HG02973 (cell line): ENCODE data around the gene SLC19A1.

ENCODE experiments used
- ATAC-seq: cut with Tn5 transposase; IDR thresholded peaks from one replicate; pipeline ENCODE4 v1.9.1; 2021; ENCODE audit warnings: moderate library complexity; ENCODE audit not compliant: unreplicated experiment

Gene SLC19A1

DNA sequence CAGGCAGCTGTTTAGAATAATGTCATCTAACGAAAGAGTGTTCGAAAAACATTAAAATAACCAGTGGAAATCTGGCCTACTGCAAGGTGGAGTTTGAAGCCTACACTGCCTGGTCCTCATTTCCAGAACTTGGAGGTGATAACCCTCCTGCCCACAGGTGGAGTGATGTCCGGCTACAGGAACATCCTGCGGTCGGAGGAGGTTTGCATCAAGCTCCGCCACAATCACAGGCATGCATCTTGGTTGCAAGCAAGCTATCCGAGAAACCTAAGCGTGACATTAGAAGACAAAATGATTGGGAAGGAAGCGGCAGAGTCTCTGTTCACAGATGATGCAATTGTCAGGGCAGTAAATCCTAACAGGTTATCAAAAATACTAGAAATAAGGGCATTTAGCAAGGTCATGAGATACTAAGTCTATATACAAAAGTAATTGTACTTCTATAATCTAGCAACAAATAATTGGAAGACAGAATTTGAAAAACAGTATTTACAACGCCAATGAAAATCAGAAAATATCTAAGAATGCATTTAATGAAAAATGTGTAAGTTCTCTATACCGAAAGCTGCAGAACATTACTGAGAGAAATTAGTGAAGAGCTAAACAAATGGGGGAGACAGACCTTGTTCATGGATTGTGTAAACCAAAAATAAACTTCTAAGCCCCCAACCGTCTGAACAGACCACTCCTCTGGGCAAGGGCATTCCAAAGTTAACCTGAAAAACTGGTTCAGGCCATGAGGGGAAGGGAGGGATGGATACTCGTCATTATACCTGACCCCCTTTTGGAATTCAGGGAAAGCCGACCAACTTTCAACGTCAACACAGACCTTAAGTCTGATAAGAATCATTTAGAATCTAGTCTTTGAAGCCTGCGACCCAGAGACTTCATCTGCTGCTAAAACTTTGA lies 4.7 kb upstream of the SLC19A1 start:
- no peak for ATAC-seq

DNA sequence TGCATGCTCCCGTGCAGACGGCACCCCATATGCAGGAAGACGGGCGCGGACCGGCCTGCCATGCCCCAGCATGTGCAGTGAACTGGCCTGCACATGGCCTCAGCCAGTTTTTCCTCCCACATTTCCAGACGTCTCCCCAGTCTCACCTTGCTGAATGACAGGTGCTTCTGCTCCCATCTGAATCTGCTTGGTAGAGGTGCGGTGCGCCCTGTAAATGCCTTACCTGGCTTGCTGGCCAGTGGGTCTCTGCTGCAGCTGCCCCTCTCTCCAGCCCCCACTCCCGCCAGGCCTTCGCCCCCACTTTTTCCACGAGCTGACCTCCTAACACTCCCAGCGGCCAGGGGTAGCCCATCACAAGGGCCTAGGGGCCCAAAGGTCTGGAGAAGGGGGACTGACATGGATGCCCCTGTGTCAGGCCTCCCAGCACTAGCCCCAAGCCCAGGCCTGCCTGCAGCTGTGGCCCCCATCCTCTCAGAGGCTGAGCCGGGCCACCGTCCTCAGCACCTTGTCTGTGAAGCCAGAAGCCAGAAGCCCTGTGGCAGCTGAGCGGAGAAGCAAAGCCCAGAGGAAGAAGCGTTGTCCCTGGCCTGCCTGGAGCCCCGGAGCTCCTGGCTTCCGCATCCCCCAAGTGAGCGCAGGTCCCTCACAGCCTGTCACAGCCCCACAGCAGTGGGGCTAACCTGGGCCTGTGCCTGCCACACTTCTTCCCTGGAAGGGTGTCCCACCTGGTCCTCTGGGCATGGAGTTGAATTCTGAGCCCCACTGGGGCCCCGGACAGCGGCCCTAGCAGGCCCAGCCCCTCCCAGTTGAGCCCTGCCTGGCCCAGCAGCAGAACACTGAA lies 3.7 kb upstream of the SLC19A1 start:
- ATAC-seq, result no peak

DNA sequence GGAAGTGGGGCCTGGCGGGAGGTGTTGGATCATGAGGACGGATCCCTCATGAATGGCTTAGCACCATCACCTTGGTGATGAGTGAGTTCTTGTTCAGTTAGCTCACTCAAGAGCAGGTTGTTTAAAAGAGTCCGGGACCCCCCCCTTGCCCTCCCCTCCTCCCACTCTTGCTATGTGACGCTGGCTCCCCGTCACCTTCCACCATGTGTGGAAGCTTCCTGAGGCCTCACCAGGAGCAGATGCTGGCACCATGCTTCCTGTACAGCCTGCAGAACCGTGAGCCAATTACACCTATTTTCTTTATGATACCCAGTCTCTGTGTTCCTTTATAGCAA lies 3.0 kb upstream of the SLC19A1 start:
- no peak for ATAC-seq

DNA sequence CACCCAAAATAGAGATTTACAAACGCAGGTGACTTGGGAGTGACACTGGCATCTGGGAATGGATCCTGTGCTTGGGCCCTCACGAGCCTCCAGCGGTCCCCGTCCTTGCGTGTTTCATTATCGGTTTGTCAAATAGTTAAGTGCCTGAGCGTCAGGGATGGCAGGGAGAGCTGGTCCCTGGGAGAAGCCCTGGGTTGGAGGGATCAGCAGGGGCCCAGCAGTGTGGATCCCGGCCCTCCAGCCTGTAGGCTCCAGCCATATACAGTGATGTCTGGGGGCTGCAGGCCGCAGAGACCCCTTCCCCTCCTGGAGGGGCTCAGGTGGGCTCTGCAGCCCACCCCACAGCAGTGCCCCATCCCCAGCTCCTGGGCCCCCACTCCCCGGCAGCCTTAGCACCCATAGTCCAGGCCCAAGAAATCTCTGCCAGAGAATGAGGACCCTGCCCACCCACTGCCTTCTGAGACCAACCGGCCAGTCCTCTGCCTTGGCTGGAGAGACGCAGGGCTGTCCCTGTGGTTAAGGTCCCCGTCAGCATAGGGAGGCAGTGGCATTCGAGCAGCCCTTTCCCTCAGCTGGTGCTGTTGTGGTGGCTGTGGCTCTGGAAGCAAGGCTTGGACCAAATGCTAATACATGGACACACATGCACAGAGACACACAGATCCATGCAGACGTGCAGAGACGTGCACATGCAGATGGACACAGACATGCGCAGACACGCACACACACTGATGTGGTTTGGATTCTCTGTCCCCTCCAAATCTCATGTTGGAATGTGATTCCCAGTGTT lies 2.4 kb upstream of the SLC19A1 start:
- no peak for ATAC-seq

DNA sequence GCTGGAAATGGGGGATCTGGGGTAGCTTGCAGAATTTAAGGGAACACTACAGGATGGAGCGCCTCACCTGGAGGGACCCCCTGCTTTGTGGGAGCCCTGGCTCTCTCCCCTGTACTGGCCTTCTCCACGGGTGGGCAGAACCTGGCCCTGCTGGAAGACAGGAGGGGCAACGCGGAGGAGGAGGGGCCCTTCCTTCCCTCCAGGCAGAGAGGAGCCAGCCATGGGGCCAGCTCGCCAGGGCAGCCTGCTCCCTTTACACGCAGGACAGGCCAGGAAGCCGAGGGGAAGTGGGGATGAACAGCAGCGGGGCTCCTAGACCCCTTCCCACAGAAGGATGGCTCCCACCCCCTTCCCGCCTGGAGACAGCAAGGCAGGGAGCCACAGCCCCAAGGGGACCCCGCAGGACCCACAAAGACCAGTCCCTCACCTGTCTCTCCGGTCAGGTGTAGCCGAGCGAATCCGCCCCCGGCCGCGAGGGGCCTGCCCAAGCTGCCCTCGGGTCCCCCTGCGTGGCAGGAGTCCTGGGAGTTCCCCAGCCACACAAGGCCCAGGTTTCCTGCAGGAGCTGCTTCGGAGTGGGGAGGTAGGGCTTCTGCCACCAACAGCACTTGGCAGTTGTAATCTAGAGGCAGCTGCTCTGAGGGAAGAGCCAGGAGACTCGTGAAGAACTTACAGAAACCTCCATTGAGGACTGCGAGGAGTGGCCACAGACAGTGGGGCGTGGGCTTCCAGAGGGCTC lies 1.6 kb upstream of the SLC19A1 start:
- no peak for ATAC-seq

DNA sequence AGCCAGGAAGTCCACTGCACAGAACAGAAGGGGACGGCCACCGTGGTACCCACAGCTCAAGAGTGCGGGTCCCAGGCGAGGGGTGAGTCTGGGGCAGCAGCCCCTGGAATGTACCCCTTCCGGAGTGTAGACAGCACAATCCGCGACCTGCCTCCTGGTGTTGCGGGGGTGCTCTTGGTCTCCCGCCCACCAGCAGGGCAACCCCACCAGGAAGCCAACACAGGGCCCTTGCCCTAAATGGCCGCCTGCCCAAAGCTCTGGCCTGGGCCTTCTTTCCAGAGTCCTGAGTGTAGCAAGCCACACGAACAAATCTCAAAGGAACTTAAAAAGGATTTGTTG lies 1.1 kb upstream of the SLC19A1 start:
- no peak for ATAC-seq

DNA sequence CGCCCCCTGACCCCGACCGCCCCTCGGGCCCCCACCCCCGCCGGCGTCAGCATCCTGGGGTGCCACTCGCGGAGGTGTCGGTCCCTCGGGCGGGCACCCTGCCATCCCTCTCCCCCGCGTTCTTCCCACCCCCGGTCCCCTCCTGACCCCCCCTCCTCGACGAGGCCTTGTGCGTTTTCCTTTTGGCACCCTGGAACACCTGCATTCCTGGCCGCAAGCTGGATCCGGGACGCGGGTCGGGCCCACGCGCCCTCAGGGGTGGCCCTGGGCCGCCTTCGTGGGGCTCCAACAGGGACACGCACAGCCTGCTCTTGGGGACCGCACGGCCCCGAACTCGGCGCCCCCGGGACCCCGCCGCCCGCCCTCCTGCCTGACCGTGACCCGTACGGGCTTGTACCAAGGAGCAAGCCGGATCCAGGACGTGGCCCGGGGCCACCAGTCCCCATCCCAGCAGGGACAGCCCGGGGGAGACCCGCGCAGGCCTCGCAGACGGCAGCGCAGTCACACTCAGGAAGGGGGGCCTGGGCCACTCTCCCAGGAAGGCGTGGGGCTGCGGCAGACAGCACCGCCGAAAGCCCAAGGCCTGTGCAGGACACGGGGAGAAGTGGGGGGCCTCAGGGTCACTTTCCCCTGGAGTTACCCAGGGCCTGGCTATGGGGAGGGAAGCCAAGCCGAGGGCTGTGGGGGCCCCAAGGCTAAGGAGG lies 579 bp upstream of the SLC19A1 start:
- ATAC-seq, result no peak

DNA sequence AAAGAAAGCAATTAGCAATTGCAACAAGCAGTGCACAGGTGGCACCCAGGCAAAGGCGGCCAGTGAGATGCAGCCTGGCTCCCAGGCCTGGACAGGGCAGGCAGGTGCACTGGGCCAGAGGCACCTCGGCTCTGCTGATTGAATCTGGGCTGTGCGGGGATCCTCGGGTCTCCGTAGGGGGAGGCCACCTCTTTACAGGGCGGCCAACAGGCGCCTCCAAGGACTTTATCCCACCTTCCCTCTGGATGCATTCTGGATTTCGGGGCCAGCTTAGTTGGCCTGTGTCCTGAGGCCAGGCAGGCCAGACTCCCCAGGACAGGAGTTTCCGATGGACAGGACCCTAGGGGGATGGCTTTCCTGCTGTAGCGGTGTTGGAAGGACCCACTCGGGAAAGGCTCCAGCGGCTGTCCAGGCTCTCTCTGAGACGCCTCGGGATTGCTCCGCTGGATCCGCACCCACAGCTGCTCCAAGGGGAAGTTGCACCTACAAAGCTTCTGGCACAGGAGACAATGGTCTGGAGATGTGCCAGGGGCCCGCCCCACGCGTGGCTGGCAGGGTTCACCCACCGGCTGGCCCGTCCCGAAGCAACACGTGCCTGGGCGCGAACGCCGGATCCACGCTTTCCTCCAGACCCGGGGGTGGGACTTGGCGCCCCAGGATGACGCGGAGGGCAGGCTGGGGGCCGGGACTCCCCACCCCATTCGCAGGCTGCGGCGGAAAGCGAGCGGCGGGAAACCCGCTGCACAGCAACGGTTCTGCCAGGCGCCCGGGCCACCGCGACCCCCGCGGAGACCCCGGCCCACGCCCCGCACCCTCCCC lies 810 bp downstream of the SLC19A1 start:
- ATAC-seq, result no peak

DNA sequence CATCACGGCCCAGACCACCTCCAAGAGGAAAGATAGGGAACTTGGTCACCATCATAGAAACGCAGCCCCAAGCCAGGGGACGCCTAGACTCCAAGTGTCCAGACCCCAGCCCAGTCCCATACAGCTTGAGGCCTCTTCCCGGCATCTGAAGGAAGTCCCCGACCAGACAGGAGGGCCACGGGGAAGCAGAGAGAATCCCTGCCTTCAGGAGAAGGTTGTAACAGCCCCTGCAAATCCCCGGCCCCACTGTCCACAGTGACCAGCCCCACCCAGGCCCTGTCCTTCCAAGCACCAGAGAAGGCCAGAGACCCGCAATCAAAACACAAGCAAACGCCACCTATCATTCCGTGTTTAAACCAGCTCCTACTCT lies 1.7 kb downstream of the SLC19A1 start:
- no peak for ATAC-seq

DNA sequence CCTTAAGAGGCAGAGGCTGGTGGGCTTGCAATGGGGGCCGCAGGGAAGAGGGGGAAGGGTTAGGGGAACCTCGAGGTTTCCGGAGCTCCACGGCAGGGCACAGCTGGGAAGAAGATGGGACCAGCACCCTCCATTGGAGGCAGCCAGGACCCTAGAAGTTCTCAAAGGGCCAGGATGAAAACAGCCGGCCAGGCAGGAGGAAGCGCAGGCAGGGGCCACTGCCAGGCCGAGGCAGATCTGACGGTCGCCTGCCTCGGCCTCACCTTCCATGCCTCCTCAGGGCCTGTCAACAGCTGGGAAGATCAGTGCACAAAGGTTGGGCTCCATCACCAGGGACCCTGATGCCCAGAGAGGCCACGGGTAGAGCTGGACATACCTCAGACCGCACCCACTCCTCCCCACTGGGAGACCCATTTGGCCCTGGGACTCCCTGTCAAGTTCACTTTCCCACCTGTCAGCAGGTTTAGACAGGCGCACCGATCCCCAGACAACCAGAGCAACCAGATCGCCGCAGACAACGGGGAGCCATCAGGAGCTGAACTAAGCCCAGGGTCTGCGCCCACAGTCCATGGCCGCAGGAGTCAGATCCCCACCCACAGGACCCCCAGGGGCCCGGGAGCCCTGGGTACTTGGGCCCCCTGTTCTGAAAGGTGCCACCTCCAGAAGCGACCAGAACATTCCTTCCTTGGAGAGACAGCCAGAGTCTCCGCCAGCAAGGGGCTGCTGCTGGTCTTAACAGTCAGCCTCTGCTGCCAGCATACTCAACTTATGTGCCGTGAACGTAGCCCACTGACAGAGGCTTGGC lies 2.2 kb downstream of the SLC19A1 start:
- ATAC-seq, result no peak

DNA sequence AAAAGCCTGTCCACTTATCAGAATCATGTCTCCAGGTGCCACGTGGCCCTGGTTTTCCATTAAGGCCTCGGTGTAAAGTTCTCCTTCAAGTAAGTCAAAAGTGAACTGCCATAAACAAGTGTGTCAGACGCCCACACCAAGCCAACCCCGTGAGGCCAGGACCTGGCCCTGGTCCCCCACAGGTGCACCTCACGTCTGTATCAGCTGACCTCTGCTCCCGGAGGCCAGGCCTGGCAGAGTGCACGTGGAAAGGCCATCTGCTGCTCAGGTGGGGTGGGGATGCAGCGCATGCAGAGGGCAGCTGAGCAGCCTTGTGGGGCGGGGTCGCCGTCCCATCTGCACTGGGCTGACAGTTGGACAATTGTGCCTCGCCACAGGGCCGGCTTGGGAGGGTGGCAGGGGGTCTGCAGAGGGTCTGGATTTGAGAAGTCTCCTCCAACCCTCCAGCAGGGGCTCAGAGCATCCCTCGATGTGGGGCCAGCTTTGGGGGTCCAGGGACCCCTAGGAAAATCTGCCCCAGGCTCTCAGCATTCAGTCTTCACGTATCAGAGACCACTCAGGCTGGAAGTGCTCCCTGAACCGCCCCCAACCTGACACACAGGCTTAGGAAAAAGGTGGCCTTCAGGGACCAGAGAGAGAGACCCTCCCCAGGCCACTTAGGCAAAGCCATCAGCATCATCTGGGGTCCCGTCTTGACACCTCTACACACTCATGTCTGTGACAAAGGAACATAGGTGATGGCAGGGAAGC lies 3.0 kb downstream of the SLC19A1 start:
- no peak for ATAC-seq

DNA sequence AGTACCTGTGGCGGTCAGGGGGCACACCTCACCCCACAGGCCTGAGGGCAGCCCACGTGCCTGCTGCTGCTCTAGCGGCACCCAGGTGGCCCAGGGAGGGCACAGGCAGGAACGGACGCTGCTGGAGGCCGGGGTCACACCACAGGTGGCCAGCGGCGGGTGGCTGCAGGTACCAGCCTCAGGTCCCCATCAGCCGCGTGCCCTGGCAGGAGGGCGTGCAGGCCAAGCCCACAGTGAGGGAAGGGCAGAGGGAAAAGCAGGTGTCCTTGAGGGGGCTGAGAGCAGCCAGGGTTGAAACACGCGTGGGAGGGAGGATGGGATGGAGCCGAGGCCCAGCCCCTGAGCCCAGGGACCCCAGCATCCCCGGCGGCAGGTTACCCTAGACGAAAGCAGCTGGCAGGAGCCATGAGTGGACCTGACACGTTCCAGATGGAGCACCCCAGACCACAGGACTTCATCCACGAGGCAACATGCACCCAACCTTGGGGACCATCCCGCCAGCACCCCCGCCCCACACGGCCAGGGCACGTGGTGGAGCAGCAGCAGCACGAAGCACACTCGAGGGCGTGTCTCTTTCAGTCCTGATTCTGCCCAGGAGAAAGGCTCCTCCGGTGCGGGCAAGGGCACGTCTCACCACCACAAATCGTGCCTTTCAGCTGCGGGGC lies 3.7 kb downstream of the SLC19A1 start:
- ATAC-seq, result no peak

DNA sequence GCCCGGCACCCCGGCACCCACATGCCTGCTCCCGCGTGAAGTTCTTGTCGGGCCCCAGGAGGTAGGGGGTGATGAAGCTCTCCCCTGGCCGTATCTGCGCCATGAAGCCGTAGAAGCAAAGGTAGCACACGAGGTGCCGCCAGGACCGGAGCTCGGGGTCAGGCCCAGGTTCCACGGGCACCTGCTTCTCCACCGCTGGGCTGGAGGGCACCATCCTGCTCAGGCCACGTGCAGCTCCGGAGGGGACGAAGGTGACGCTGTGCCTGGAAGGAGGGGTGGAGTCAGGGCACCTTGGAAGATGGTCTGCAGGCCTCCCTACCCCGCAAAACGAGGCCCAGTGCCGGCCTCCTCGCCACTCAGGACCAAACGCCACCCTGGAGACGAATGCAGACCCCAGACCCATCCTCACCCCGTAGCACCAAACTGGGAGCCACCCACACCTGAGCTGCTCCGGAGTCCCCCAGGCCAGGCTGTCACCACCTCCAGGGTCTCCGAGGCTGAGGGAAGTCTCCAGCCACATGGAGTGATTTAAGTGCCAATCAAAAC lies 4.4 kb downstream of the SLC19A1 start:
- ATAC-seq, result no peak

DNA sequence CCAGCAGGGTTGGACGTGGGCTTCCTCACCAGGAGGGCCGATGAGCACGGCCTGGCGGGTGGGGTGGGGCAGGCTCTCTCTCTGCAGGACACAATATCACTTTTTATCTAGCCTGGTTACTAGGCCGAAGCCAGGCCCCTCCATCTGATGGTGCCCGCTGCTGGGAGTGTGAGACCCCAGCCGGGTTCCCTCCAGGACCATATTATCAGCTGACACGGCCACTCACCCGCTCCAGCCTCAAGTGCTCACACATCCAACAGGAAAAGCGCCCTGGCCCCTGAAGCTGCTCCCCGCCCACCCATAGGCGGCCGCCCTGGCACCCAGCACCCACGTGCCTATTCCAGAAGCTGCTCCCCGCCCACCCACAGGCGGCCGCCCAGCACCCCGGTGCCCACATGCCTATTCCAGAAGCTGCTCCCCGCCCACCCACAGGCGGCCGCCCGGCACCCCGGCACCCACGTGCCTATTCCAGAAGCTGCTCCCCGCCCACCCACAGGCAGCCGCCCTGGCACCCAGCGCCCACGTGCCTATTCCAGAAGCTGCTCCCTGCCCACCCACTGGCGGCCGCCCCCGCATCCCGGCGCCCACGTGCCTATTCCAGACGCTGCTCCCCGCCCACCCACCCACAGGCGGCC lies 5.0 kb downstream of the SLC19A1 start:
- no peak for ATAC-seq

DNA sequence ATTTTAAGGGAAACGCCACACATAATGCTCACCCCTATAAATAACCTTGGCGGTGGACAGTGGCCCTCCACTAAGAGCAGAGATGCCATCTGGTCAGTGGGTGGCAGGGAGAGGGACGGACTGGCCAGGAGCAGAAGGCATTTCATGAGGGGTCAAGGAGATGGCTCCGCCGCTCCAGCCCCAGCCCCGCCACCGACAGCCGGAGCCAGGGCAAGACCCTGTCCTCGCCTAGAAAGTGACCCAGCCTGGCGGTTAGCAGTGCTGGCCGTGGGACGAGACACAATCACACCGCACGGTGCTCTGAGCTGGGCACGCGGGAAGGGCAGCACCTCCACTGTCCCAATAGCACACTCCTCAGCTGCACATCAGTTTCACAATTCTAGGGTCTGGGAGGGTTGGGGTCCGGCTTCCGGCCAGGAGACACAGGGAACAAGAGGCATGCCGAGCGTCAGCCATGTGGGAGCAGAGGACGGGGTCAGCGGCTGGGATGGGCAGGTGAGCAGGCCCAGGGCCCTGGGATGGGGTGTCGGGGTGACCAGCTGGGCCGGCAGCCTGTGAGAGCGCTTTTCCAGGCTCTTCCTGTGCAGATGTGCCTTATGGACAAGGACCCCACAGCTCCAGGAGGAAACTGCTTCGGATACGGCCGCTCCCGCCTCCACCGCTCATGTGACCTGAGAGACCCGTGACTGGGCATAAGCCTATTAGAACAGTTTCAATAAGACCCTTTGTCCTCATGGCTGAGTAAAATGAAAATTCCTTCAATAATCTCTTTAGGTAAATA lies 5.7 kb downstream of the SLC19A1 start:
- ATAC-seq, result no peak
